ENCODE results near the gene MT1HL1. TPM values are rescaled to one million over a fixed set of nuclear protein-coding genes. Genes with fewer than 3 reads are reported as not detected.

Gene MT1HL1
- total RNA-seq, 4 donors from 2014 or later: not detected

- 89% methylated on average over 4 of the region's 4 CpGs for WGBS
- Histone ChIP-seq H3K4me3 (no peak overlapping the region), H3K4me1 (no peaks in the 10 kb centered on the region), H3K27me3 (no peaks in the 10 kb centered on the region), H3K27ac (no peak overlapping the region), H3K36me3 (no peaks in the 10 kb centered on the region), H3K9me3 (no peaks in the 10 kb centered on the region)
- DNase-seq (ENCODE audit: low spot score in 2 of 2): no peak
- TF ChIP-seq CTCF (IDR thresholded peaks at IDR 0.05): no peak
- TF ChIP-seq POLR2AphosphoS5 (IDR thresholded peaks at IDR 0.05): no peak
- no peak for TF ChIP-seq POLR2A (IDR thresholded peaks at IDR 0.05)
- no peak for TF ChIP-seq EP300 (IDR thresholded peaks at IDR 0.05)
These were observed 28.8 kb upstream of the MT1HL1 start for GRCh38 chr1:237033061-237033460.

DNA sequence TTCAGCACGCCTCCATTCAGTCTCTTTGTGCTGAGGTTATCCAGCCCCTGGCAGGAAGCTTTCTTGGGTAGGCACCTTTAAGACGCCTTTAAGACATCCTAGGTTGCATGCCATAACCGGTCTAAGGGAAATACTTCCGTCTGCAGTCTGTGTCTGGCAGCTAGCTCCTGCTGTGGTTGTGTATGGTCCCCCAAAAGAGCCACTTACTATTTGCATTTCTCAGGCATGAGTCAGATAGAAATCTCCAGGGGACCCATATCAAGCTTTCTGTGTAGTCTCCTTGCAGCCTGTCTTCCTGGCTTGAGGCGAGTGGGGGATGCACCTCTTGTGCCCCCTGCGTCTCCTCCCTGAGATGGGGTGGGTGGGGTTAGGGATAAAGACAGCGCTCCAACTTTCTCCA lies 27.8 kb upstream of the MT1HL1 start:
- no peak for TF ChIP-seq CTCF (IDR thresholded peaks at IDR 0.05)
- TF ChIP-seq POLR2A (IDR thresholded peaks at IDR 0.05): no peak
- no peak for TF ChIP-seq EP300 (IDR thresholded peaks at IDR 0.05)
- TF ChIP-seq POLR2AphosphoS5 (IDR thresholded peaks at IDR 0.05): no peak
- Histone ChIP-seq H3K36me3 (no peaks in the 10 kb centered on the region), H3K27me3 (no peaks in the 10 kb centered on the region), H3K9me3 (no peaks in the 10 kb centered on the region), H3K4me3 (no peak overlapping the region), H3K27ac (no peak overlapping the region), H3K4me1 (no peaks in the 10 kb centered on the region)
- WGBS: 31% methylated on average over 7 of the region's 7 CpGs
- no peak for DNase-seq (ENCODE audit: low spot score in 2 of 2)

DNA sequence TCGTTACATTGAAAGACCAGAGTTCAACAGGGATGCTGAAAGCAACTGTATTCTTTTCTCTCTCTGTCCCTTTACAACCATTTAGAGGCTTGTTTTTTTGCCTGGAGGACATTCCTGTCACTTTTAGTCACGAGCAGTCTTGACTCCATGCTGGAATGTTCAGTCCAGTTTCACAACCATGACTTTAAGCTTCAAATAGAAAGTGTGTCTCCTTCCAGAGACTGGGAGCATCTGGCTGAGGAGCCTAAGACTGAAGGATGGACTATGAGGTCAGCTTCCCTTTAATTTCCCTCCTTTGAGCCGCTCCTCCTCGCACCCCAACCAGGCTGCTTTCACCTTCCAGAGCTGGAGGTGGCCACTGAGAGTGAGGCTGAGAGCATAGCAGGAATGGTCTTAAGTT lies 27.2 kb upstream of the MT1HL1 start:
- Histone ChIP-seq H3K27me3 (no peaks in the 10 kb centered on the region), H3K4me3 (no peak overlapping the region), H3K27ac (no peak overlapping the region), H3K36me3 (no peaks in the 10 kb centered on the region), H3K9me3 (no peaks in the 10 kb centered on the region), H3K4me1 (no peaks in the 10 kb centered on the region)
- 56% methylated on average over 4 of the region's 4 CpGs for WGBS
- TF ChIP-seq EP300 (IDR thresholded peaks at IDR 0.05) (no peak), POLR2A (IDR thresholded peaks at IDR 0.05) (no peak), POLR2AphosphoS5 (IDR thresholded peaks at IDR 0.05) (no peak), CTCF (IDR thresholded peaks at IDR 0.05) (no peak)
- no peak for DNase-seq (ENCODE audit: low spot score in 2 of 2)

DNA sequence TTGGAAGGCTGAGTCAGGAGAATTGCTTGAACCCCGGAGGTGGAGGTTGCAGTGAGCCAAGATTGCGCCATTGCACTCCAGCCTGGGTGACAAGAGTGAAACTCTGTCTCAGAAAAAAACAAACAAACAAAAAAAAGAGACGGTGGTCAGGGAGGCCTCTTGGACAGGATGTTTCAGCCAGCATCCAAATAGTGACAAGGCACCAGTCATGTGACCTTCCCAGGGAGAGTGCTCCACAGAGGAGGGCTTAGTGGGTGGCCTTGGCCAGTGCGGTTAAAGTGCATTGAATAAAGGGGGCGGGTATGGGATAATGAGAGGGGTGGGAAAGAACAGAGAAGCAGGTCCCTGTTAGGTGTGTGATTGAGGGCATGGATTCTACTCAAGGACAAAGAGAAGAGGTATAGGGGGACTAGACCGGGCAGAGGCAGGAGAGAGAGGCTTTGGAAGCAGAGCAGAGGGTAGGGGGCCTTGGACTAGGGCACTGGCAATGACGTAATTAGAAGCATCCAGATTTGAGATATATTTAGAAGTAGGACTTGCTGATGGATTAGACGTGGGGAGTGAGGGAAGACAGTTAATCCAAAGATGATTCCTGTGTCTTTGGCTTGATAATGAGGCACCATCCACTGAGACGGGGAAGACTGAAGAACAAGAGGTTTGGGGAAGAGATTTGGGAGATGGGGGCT lies 25.8 kb upstream of the MT1HL1 start:
- H3K4me1 ChIP-seq: no peaks in the 10 kb centered on the region
- 75% methylated on average over 9 of the region's 9 CpGs for WGBS
- H3K4me3 ChIP-seq: no peak overlapping the region
- H3K36me3 ChIP-seq: no peaks in the 10 kb centered on the region
- no peak overlapping the region for H3K27ac ChIP-seq
- no peaks in the 10 kb centered on the region for H3K27me3 ChIP-seq
- TF ChIP-seq EP300 (IDR thresholded peaks at IDR 0.05) (no peak), POLR2AphosphoS5 (IDR thresholded peaks at IDR 0.05) (no peak), POLR2A (IDR thresholded peaks at IDR 0.05) (no peak), CTCF (IDR thresholded peaks at IDR 0.05) (no peak)
- DNase-seq (ENCODE audit: low spot score in 2 of 2): no peak
- no peaks in the 10 kb centered on the region for H3K9me3 ChIP-seq

DNA sequence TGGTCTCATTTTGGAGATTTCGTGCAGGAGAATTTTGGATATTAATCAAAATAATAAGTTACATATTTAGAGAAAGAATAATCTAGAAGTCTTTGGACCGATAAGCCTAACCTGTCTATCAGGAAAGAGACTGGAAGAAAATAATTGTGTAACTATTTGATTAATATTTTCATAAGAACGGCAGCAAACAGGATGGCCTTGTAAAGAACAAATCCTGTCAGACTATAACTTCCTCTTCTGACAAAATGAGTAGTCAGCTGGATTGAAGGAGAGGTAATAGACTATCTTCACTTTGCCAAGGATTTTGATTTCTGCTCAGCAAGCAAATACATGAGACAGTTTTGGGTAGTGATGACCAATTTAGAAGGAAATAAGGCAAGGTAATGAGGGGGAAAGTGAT lies 25.0 kb upstream of the MT1HL1 start:
- no peaks in the 10 kb centered on the region for H3K9me3 ChIP-seq
- no peaks in the 10 kb centered on the region for H3K4me1 ChIP-seq
- H3K27ac ChIP-seq: no peak overlapping the region
- TF ChIP-seq POLR2AphosphoS5 (IDR thresholded peaks at IDR 0.05) (no peak), EP300 (IDR thresholded peaks at IDR 0.05) (no peak), POLR2A (IDR thresholded peaks at IDR 0.05) (no peak), CTCF (IDR thresholded peaks at IDR 0.05) (no peak)
- no peaks in the 10 kb centered on the region for H3K27me3 ChIP-seq
- no peak for DNase-seq (ENCODE audit: low spot score in 2 of 2)
- no peak overlapping the region for H3K4me3 ChIP-seq
- no peaks in the 10 kb centered on the region for H3K36me3 ChIP-seq
- WGBS: 78% methylated on average over 3 of the region's 3 CpGs

All from suprapubic skin (tissue), 4 donors.